Measurements from ENCODE around the gene TADA2A.
"Not testable (repeated sequence)": the region's sequence is repeated elsewhere in the genome, so short reads cannot be mapped to it uniquely, and the experiment has no call there.

The TADA2A gene

DNA sequence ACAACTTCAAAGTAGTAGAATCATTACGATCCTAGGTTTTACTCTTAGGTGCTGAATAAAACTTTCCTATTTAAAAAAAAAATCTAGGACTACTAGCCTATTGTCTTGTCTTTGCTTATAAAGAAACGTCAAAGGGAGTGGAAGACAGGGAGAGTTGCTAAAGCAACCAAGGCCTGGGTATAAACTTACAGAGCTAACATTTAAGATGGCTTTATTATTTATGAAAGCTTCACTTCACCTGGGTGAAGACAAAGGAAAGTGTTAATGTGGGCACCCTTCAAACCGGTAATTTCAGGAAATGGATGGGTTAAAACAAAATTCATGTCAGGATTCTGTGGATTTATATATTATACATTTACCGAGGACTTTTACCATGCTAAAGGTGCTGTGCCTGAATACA, 85.5 kb downstream of the TADA2A start:
- DNase-seq (ENCODE audit: low read depth, low spot score): no peak

DNA sequence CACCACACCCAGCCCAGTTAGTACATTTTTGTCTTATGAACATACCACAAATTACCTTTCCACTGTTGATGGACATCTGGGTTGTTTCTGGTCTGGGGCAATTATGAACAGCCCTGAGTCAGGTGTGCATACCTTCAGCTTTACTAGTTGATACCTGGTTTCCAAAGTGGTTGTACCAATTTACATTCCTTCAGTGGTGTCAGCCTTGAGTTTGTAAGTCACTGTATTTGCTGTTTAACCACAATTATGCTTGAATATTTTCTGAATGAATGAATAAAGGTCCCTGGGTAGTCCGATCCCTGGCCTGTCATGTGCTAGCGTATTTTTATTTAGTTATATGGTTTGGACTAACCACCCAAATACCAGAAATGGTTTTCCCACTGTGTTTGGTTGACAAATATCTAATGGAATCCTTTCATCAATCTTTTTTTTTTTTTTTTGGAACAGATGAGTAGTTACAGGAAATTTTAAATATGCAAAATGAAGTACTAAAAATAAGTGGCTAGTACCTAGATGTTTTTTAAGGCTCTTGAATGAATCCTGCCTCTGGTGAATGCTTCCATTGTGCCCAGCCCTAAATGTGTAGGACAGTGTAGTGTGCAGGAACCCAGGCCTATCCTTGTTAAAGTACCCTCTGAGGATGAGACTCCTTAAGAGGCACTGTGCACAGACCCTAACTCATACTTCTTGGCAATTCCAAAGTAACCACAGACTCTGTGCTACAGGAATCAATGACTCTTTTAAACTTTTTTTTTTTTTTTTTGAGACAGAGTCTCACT, 86.8 kb downstream of the TADA2A start:
- no peak for DNase-seq (ENCODE audit: low read depth, low spot score)

DNA sequence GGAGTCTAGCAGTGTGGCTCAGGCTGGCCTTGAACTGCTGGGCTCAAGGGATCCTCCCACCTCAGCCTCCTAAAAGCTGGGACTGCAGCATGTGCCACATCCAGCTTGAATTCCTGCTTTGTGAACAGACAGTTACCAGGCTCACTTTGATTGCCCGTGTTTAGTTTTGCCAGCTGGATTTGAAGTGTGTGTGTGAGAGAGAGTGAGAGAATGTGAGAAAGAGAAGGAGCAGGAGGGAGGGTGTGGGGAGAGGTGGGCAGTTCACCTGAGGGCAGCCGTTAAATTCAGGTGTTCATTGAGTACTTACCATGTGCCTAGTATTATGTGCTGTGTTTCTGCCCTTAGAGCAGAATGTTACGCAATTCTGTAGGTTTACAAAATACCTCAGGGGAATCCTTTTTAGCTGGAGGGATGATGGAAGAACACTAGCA, 87.7 kb downstream of the TADA2A start:
- no peak for DNase-seq (ENCODE audit: low read depth, low spot score)

DNA sequence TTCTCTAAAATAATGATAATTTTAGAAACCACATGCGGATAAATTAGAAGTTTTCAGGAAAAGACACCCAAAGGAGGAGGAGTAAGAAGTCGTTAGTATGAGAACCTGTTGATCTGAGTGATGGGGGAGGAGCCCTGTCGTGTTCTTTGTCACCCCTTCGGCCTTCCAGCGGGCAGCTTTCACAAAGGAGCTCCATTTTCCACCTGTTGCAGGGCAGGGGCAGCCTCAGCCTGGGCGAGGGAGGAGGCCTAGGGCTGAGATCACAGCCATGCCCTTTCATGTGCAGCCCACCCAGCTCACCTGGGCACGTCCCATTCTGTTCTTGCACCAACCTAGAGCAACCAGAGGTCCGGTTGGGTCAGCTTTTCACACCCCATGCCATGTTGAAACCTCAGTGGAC, 88.3 kb downstream of the TADA2A start:
- no peak for DNase-seq (ENCODE audit: low read depth, low spot score)

DNA sequence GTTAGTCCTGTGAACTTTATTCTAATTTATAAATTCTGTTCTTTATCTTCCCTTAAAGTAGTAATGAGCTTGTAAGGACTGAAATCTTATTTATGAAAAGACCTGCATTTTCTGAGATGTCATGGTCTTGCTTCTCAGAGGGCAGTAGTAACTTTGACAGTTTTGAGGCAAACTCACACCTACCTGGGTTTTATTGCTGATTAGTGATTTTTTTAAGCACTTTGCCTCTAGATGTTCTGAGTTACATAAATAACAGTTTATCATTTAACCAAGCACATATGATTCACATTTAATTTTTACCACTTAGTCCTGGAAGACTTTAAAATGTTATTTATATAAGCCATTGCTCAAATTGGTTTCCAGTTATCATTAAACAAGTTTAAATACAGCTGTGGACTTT, 93.7 kb downstream of the TADA2A start:
- no peak for DNase-seq (ENCODE audit: low read depth, low spot score)

DNA sequence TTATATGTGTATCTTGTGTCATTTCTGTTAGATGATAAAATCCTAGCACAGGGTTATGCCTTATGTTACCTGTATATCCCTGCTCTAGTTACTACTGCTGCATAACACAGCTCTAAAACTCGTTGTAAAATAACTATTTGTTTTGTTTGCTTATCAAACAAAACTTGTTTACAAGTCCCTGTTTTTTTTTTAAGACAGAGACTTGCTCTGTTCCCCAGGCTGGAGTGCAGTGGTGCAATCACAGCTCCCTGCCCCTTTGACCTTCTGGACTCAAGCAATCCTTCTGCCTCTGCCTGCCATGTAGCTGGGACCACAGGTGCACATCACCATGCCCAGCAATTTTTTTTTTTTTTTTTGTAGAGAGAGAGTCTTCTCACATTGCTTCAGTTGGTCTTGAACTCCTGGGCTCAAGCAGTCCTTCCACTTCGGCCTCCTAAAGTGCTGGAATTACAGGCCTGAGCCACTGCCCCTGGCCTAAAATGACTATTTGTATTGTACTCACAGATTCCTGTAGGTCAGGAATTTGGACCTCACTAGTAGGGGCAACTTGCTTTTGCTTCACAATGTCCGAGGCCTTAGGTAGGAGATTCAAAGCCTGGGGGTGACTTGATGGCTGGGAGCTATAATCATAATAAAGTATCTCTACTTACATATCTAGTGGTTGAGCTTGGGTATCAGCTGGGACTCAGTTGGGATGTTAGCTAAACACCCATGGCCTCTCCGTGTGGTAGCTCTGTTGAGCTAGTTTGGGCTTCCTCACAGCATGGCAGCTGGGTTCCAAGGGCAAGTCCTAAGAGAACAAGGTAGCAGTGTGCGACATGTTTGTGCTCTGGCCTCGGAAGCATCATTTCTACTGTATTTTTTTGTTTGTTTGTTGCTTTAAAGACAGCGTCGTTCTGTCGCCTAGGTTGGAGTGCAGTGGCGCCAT, 95.6 kb downstream of the TADA2A start:
- no peak for DNase-seq (ENCODE audit: low read depth, low spot score)

DNA sequence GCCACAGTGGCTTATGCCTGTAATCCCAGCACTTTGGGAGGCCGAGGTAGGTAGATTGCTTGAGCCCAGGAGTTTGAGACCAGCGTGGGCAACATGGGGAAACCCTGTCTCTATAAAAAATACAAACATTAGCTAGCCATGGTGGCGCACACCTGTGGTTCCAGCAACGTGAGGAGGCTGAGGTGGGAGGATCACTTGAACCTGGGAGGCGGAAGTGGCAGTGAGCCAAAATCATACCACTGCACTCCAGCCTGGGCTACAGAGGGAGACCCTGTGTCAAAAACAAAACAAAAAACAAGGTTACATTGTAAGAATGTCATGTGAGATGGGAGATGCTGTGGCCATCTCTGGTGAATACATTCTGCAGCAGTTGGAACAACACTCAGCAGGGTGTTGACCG, 96.5 kb downstream of the TADA2A start:
- DNase-seq (ENCODE audit: low read depth, low spot score): no peak

DNA sequence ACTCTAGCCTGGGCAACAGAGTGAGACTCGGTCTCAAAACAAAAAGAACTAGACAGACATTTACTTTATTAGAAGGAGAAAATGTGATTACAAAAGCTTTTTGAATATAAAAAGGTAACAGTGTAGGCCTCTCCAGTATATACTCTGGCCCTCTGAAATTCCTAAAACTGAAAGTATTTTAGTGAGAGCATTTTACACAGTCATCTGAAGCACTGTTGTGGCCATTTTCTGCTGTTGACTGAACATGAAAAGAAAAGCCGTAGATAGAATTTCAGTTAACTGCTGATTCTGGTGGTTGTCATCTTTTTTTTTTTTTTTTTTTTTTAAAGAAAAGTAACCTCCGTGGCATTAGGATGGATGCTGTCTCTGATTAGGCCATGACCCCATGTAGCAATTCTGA, 98.6 kb downstream of the TADA2A start:
- no peak for DNase-seq (ENCODE audit: low read depth, low spot score)

DNA sequence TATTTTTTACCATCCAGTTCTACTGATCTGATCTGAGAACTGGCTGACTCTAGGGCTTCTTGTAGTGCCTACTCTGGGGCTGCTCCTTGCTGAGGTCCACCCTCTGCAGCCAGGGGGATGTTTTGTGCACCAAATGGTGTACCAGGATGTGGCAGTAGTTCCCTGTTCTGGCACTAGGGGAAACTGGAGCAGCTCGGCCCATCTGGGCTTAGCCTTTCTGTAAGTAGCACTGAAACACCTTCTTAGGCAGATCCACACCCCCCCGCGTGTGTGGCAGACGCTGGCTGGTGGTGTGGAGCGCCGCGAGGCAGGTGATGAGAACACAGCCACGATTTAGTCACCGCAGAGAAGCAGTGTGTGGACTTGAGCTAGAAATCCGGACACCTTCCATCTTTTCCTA, 100.0 kb downstream of the TADA2A start:
- no peak for DNase-seq (ENCODE audit: low read depth, low spot score)

DNA sequence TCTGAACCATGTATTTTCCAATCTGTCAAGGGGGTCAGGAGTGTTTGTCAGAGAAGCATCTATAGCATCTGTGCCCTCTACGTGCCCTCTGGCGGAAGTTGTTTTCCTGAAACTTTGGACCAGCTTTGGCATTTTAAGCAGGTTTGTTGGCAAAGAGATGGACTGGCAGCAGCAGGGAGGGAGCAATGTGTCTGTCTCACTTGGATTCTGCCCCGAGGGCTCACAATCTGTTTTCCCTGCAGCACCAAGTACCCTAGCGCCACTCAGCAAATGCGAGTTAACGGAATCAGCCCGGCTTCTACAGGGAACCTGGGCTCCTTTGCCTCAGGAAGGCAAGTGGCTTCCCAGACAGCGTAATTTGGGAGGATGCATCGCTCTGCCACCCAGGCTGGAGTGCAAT, 100.4 kb downstream of the TADA2A start:
- DNase-seq (ENCODE audit: low read depth, low spot score): no peak

DNA sequence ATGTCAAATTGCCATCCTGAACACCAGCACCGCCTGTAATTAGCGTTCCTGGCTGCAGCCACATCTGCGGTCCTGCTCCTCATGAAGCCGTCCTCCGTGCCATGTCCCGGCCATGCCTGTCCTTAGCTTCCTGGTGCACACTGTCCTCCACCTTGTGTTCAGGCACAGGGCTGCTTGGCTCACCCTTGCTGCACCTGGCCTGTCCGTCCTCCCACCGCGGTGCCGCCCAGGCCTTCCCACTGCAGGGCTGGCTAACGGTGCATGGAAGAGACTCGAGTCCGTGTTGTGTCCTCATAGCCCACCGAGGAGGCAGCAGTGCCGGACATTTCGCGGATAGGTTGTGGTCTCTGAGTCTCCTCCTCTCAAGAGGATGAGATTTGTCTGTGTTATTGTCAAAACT, 103.4 kb downstream of the TADA2A start:
- no peak for DNase-seq (ENCODE audit: low read depth, low spot score)

DNA sequence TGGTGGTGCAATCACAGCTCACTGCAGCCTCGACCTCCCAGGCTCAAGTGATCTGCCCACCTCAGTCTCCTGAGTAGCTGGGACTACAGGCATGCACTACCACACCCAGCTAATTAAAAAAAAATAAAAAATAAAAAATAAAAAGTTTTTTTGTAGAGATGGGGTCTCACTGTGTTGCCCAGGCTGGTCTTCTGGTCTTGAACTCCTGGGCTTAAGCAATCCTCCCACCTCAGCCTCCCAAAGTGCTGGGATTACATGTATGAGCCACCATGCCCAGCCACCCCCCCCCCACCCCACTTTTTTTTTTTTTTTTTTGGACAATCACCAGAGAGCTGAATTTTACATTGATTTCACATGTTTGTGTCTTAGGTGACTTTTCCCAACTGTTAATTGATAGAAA, 105.0 kb downstream of the TADA2A start:
- not testable (repeated sequence) for DNase-seq (ENCODE audit: low read depth, low spot score)

DNA sequence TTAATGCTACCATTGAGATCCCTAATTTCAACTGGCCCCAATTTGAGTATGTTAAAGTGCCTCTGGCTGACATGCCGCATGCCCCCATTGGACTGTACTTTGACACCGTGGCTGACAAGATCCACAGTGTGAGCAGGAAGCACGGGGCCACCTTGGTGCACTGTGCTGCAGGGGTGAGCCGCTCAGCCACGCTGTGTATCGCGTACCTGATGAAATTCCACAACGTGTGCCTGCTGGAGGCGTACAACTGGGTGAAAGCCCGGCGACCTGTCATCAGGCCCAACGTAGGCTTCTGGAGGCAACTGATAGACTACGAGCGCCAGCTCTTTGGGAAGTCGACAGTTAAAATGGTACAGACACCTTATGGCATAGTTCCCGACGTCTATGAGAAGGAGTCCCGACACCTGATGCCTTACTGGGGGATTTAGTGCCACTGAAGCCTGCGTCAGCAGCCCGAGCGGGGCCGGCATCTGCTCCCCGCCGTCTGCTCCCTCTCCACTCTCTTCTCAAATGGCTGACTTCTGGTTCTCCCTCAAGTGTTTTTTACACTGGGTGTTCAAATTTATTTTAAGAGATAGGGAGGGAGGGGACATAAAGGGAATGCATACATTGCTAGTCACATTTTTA, 105.9 kb downstream of the TADA2A start:
- DNase-seq (ENCODE audit: low read depth, low spot score): no peak

DNA sequence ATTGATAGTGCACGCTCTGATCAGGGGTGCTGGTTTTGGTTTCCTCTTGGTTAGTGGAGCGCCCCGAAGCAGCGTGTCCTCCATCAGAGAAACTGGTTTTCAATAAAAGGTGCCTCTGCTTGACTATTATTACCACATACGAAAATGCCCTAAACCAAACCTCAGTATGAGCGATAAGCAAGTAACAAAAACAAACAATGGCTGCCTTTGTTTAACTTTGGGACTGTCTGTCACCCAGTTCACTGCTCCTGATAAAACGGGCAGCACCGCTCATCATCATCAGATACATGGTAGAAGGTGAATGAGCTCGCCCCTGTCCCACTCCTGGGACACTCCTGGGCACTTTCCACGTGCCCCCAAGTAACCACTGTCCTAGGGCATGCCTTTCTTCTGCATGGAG, 107.0 kb downstream of the TADA2A start:
- no peak for DNase-seq (ENCODE audit: low read depth, low spot score)

DNA sequence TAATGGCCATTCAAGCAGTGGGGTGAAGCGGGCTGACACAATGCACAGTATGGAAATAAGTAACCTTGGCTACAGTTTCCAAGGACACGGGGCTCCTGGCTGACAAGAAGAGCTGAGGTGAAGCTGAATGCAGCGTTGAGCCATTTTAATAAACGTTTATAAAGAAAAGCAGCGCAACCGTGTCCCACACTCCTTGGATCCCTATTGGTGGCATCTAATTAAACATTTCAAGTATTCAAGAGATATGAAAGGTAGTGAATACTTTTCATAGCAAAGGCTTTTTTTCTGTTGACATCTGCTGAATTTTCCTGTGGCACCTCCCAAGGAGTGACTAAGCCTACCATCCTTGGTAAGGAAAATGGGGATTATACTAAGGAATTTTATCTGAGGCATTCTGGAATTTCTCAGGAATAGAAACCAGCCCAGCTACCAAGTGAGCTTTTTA, 109.5 kb downstream of the TADA2A start:
- DNase-seq (ENCODE audit: low read depth, low spot score): no peak

DNA sequence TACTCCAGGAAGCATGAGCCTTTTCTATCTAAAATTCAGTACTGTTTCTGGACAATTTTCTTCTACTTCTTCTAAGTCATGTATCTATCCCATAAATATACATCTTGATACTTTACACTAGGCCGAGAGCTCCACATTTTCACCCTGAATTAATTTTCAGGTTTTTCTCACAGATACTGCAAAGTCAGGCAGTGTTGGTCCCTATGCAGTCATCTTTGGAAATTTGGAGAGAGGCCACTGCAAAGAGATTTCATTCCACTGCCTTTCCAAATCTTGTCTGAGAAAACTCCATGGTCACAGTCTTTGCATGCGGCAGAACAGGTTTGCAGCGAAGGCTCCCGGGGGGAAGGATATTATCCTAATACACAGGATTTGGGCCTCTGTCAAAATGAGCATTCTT, 111.2 kb downstream of the TADA2A start:
- no peak for DNase-seq (ENCODE audit: low read depth, low spot score)

DNA sequence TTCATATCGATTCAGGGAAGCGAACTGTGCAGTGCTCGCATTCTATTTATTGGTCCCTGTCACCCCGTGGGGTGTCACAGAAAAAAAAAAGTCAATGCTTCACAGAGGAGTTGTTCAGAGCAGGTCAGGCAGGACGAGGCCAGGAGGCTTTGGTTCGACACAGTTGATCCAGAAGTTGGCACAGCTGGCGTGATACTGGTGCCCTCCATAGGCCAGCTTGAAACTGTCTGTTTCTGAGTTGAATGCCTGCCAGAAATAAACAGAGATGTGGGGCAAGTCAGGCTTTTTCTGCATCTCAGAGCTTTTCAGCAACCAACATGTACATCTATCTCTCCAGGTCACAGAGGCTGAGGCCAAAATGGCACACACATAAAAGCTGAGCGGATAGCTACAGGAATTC, 112.1 kb downstream of the TADA2A start:
- no peak for DNase-seq (ENCODE audit: low read depth, low spot score)

DNA sequence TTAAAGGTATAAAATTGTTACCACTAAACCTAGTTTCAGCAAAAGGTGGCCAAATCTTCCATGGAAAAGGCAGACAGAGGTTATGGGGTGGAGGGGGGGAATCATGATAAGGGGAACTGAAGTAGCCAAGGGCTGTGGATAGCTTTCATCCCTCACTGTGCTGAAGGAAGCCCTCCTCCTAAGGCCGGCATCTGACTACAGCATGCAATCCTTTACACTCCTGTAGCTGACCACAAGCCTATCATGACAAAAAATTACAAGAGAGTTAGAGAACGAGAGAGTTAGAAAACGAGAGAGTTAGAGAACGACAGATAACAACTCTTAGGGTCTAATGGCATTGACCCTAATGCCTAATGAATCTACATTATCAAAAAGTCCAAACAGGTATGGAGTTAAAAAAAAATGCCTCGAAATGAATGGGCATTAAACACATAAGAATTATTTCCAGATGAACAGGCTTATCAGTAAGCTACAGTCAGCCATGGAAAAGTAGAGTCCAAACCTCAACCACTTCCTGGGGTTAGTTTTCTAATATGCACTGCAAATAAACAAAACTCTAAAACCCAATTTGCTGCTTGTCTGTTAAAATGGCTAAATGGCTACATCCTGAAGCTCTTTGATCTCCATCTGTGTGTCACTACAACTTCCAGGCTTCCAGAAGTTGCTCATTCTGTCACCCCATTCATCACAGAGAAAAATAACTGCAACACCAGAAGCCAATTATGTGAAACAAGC, 112.7 kb downstream of the TADA2A start:
- DNase-seq (ENCODE audit: low read depth, low spot score): no peak

DNA sequence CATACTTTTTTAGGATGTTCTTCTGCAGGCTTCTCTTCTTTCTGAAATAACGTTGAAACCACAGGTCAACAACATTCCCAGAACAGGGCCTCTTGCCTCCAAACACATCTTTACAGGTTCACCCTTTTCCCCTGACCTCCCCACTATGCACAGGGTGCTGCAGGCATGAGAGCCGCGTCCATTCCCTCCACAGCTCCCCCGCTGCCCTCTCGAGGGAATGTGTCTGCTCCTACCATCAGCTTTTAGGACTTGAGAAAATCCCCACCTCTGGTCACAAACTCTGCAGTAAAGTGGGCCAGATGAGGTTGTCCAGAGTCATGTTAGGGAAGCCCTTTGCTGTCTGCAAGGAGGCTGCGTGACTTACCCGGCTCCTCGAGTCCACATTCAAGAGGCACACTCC, 113.5 kb downstream of the TADA2A start:
- DNase-seq (ENCODE audit: low read depth, low spot score): no peak

DNA sequence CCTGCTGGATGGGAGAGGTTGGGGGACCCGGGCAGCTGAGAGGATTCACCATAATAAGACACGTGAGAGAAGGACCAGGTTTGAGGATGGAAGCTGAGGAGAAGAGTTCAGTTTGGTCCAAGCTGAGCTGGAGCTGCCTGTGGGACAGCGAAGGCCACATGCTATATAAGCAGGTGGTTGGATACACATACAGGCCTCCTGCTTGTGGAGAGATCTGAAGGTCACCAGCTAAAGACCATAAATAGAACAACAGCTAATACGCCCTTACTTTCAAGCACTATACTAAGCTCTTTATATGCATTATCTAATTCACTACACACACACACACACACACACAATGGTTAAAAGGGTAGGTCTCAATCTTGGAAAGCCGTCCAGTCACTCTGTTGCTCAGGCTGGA, 115.1 kb downstream of the TADA2A start:
- no peak for DNase-seq (ENCODE audit: low read depth, low spot score)

DNA sequence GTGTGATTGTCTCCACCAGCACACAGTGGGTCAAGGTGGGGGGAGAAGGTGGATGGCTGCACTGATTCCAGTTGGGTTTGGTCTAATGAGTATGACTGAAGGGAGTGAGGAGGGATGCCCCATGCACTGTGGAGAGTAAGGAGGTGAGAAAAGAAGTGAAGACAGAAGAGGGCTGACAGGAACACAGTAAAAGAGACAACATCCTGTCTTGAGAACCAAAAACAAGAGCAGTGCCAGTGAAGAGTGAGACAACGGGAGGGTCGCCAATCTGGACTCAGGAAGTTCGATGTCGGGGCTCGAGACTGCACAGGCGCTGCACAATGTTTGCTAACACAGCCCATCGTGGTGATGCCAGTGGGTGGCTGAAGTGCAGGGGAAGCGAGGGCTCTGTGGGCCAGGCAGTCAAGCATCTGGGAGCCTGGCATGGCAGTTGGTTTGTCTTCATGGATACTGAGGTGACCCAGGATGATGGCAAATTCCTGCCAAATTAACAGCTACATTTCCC, 117.1 kb downstream of the TADA2A start:
- no peak for DNase-seq (ENCODE audit: low read depth, low spot score)

Measured in smooth muscle cell of the brain vasculature (primary cell).